ENCODE results near the gene GAMT.

GAMT gene

GRCh38 chr19:1361601-1362386 lies 39.5 kb downstream of the GAMT start:
- peak overlapping the region; percentile 58 for H3K4me3 ChIP-seq

DNA sequence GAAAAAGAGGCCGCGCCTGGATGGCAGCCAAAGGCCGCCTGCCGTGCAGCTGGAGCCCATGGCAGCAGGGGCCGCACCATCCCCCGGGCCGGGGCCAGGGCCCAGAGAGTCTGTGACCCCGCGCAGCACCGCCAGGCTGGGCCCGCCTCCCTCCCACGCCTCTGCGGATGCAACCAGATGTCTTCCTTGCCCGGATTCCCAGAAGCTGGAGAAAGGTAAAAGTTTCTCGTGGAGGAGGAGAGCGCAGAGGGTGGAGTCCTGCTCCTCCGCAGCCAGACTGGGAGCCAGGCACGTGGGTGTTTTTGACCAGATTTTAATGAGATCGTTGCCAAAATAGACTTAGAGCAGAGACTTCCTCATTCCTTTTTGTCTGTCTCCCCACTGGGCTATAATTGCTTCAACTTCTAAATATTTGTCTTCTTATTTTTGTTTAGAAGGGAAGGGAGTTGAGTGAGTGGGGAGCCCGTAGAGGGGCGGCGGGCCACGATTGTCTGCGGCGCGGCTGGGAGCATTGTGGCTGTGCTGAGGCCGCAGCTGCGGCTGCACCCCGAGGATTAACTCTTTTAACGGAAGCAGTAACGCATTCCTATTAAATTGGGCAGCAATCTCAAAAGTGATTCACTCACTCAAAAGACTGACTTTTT lies 40.4 kb downstream of the GAMT start:
- peak overlapping the region; percentile 73 for H3K27ac ChIP-seq
- H3K9ac ChIP-seq = peak overlapping the region; percentile 53
- no peak for TF ChIP-seq Cebpa-rat (IDR thresholded peaks at IDR 0.05)
- no peaks in the 10 kb centered on the region for H3K27me3 ChIP-seq
- H3K9me3 ChIP-seq = no peaks in the 10 kb centered on the region
- H3K36me3 ChIP-seq = peaks cover 45% of the 10 kb centered on the region
- H3K4me3 ChIP-seq = peak overlapping the region; percentile 55
- H4K20me1 ChIP-seq = peaks cover 17% of the 10 kb centered on the region; the same call in 1 of the 2 replicates
- H3K4me2 ChIP-seq = peak overlapping the region; percentile 99
- H3K4me1 ChIP-seq = peaks cover 79% of the 10 kb centered on the region

More at GRCh38 chr19:1361601-1362386, 39.5 kb downstream of the GAMT start:
- Histone ChIP-seq H3K4me2 (peak overlapping the region; percentile 99), H4K20me1 (peaks cover 9% of the 10 kb centered on the region; the same call in 1 of the 2 replicates), H3K36me3 (peaks cover 52% of the 10 kb centered on the region), H3K9ac (peak overlapping the region; percentile 70; the same call in 1 of the 2 replicates), H3K27me3 (no peaks in the 10 kb centered on the region), H3K4me1 (peaks cover 79% of the 10 kb centered on the region), H3K9me3 (no peaks in the 10 kb centered on the region), H3K27ac (peak overlapping the region; percentile 86)
- no peak for TF ChIP-seq Cebpa-rat (IDR thresholded peaks at IDR 0.05)

GRCh38 chr19:1360126-1360817 lies 41.1 kb downstream of the GAMT start:
- no peak for TF ChIP-seq Cebpa-rat (IDR thresholded peaks at IDR 0.05)
- Histone ChIP-seq H3K4me1 (peaks cover 77% of the 10 kb centered on the region), H3K4me3 (peak overlapping the region; percentile 55), H3K4me2 (peak overlapping the region; percentile 99), H3K27me3 (no peaks in the 10 kb centered on the region), H3K9ac (peak overlapping the region; percentile 53), H3K27ac (peak overlapping the region; percentile 73), H3K36me3 (peaks cover 45% of the 10 kb centered on the region), H4K20me1 (peaks cover 22% of the 10 kb centered on the region; the same call in 1 of the 2 replicates), H3K9me3 (no peaks in the 10 kb centered on the region)

GRCh38 chr19:1357531-1358109 lies 43.7 kb downstream of the GAMT start:
- Histone ChIP-seq H4K20me1 (peaks cover 22% of the 10 kb centered on the region; the same call in 1 of the 2 replicates), H3K9me3 (no peaks in the 10 kb centered on the region), H3K4me1 (peaks cover 66% of the 10 kb centered on the region), H3K4me3 (no peak overlapping the region), H3K27ac (no peak overlapping the region), H3K36me3 (peaks cover 43% of the 10 kb centered on the region), H3K27me3 (no peaks in the 10 kb centered on the region), H3K4me2 (no peak overlapping the region), H3K9ac (no peak overlapping the region)
- no peak for TF ChIP-seq Cebpa-rat (IDR thresholded peaks at IDR 0.05)

DNA sequence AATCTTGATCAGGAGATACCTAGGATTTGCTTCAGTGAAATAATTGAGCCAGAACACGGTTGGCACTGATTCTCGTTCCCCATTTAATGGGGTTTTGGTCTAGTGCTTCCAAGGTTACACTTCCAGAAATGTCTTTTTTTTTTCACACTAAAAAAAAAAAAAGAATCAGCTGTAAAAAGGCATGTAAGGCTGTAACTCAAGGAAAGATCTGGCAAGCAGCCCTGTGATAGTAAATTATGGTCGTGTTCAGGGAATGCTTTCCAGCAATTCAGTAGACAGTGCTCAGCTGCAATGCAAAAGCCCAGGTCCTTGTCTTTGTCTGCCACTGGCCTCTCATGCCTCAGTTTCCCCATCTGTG lies 44.9 kb downstream of the GAMT start:
- Histone ChIP-seq H3K27ac (no peak overlapping the region), H4K20me1 (peaks cover 22% of the 10 kb centered on the region; the same call in 1 of the 2 replicates), H3K27me3 (no peaks in the 10 kb centered on the region), H3K36me3 (peaks cover 37% of the 10 kb centered on the region), H3K4me3 (peak overlapping the region; percentile 91; the same call in 1 of the 2 replicates), H3K4me1 (peaks cover 54% of the 10 kb centered on the region), H3K9ac (peak overlapping the region; percentile 86; the same call in 1 of the 2 replicates), H3K9me3 (no peaks in the 10 kb centered on the region), H3K4me2 (peak overlapping the region; percentile 93)
- TF ChIP-seq Cebpa-rat (IDR thresholded peaks at IDR 0.05) = no peak

DNA sequence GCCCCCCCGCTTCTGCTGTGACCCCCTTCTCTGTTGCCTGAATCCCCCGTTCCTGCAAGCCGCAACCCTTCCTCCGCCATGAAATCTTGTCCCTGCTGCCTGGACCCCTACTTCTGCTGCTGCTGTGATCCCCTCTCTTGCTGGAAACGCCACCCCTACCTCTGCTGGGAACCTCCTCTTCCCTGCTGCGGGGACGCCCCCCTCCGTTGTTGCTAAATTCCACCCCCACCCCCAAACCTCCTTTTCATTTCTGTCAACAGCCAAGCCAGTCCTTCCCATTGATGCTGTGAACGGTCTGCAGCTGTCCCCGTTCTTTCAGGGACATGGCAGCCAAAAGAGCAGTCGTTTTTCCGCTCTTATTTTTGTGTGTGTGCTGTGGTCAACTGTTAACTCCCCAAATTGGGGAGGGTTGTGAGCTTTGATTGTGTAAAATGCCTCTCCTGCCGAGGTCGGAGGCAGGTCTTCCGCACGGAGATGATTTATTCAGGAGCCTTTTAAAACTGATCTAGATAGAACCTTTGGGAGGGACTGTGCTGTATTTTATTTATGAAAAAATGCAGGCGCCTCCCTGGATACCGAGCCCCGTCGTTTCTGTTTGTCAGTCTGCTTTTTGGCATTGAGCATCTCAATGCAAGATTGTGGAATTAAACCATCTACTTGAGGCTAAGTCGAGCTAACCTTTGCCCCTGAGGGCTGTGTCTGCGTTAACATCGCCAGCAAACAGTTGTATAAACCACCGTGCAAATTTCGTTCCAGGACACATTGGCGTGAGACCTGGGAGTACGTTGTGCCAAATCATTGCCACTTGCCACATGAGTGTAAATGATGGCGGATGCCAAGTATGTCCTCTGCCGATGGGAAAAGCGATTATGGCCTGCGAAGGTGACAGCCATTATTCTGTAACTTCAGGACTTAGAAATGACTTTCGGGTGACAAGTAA lies 45.5 kb downstream of the GAMT start:
- H3K4me2 ChIP-seq = peak overlapping the region; percentile 93
- H3K4me1 ChIP-seq = peaks cover 48% of the 10 kb centered on the region
- H3K36me3 ChIP-seq = peaks cover 37% of the 10 kb centered on the region
- no peaks in the 10 kb centered on the region for H3K9me3 ChIP-seq
- no peak for TF ChIP-seq Cebpa-rat (IDR thresholded peaks at IDR 0.05)
- H3K27me3 ChIP-seq = no peaks in the 10 kb centered on the region
- peak overlapping the region; percentile 86 for H3K9ac ChIP-seq
- H3K4me3 ChIP-seq = peak overlapping the region; percentile 91
- H3K27ac ChIP-seq = peak overlapping the region; percentile 88
- H4K20me1 ChIP-seq = peaks cover 22% of the 10 kb centered on the region; the same call in 1 of the 2 replicates

GRCh38 chr19:1354970-1355567 lies 46.3 kb downstream of the GAMT start:
- Histone ChIP-seq H3K9me3 (no peaks in the 10 kb centered on the region), H3K27ac (peak overlapping the region; percentile 88), H3K4me2 (peak overlapping the region; percentile 93), H3K27me3 (no peaks in the 10 kb centered on the region), H3K4me3 (peak overlapping the region; percentile 91), H3K9ac (peak overlapping the region; percentile 86), H4K20me1 (peaks cover 15% of the 10 kb centered on the region; the same call in 1 of the 2 replicates), H3K36me3 (peaks cover 30% of the 10 kb centered on the region), H3K4me1 (peaks cover 40% of the 10 kb centered on the region)
- no peak for TF ChIP-seq Cebpa-rat (IDR thresholded peaks at IDR 0.05)

DNA sequence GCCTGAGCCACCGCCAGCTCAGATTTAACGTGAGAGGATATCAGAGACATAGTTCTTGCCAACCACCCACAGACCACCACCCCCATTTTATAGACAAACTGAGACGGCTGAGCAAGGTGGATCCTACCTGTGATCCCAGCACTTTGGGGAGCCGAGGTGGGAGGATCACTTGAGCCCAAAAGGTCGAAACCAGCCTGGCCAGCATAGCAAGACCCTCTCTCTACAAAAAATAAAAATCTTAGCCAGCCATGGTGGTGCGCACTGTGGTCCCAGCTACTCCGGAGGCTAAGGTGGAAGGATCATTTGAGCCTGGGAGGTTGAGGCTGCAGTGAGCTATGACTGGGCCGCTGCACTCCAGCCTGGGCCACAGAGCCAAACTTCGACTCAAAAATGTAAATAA lies 48.2 kb downstream of the GAMT start:
- Histone ChIP-seq H3K27ac (no peak overlapping the region), H3K4me1 (peaks cover 38% of the 10 kb centered on the region), H3K36me3 (peaks cover 12% of the 10 kb centered on the region), H3K27me3 (no peaks in the 10 kb centered on the region), H3K4me2 (peak overlapping the region; percentile 91; the same call in 1 of the 2 replicates), H3K9me3 (no peaks in the 10 kb centered on the region), H3K9ac (no peak overlapping the region), H3K4me3 (no peak overlapping the region), H4K20me1 (0 out of 2 replicates have a peak, but pooled peaks cover 13% of the 10 kb centered on the region)
- no peak for TF ChIP-seq Cebpa-rat (IDR thresholded peaks at IDR 0.05)
